ENCODE data around the gene SYNGR2. TPM values are rescaled to one million over a fixed set of nuclear protein-coding genes. Genes with fewer than 3 reads are reported as not detected.
A peak's percentile ranks its signal among the peaks of the same experiment; 100 is the strongest.

Gene SYNGR2
- total and polyA plus RNA-seq, 2 experiments from 2014 or later: 107 to 269 TPM

DNA sequence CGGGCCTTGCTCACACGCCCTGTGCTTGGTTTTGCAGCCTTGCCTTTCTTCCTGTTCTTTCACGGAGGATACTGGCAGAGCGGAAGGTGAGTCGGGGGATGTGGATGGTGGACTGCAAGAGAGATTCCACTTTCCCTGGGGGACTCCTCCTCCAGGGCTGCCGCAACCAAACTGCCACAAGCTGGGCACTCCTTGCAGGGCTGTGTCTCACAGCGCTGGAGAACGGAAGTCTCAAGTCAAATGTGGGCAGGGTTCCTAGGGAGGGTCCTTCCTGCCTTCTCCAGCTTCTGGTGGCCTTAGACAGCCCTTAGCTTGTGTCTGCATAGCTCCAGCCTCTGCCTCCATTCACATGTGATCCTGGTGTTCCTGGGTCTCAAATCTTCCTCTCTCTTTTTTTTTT is 34.3 kb downstream of the SYNGR2 start:
- TF ChIP-seq, protein P1, sequence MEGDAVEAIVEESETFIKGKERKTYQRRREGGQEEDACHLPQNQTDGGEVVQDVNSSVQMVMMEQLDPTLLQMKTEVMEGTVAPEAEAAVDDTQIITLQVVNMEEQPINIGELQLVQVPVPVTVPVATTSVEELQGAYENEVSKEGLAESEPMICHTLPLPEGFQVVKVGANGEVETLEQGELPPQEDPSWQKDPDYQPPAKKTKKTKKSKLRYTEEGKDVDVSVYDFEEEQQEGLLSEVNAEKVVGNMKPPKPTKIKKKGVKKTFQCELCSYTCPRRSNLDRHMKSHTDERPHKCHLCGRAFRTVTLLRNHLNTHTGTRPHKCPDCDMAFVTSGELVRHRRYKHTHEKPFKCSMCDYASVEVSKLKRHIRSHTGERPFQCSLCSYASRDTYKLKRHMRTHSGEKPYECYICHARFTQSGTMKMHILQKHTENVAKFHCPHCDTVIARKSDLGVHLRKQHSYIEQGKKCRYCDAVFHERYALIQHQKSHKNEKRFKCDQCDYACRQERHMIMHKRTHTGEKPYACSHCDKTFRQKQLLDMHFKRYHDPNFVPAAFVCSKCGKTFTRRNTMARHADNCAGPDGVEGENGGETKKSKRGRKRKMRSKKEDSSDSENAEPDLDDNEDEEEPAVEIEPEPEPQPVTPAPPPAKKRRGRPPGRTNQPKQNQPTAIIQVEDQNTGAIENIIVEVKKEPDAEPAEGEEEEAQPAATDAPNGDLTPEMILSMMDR (IDR thresholded peaks at IDR 0.05; ENCODE audit: low read depth, low read length): no peak
- Histone ChIP-seq H3K4me3 (no peak overlapping the region), H3K9me3 (ENCODE audit: low read depth) (no peaks in the 10 kb centered on the region), H3K36me3 (peaks cover 4% of the 10 kb centered on the region), H3K27ac (no peak overlapping the region), H3K4me1 (ENCODE audit: low read depth) (no peaks in the 10 kb centered on the region), H3K27me3 (no peaks in the 10 kb centered on the region)
- no peak for DNase-seq (ENCODE audit: low read depth in 1 of 2, low spot score in 1 of 2)

DNA sequence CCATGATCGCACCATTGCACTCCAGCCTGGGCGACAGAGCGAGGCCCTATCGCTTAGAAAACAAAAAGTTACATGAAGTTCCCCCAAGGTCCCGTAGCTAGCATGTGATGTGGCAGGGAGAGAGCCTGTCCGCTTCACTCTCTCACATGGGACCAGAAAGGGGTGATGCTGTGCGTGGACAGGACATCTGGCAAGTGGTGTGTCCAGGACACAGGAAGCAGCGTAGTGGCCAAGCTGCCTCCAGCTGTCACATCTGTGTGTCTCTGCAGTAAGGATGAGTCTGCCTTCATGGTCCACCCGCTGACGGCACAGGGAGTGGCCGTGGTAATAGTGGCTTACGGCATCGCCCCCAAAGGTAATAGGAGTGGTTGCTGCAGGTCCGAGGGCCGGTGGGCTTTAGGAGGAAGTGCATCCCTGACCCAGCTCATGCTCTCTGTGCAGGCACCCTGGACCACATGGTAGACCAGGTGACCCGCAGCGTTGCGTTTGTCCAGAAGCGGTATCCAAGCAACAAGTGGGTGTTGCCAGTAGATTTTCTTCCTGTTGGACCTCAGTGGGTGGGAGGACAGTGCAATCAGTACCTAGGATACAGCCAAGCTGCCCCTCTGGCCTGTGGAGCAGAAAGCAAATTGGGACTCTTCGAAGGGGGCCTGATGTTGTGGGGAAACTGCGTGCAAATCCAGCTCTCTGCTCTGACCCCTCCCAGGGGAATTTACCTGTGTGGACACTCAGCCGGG is 36.2 kb downstream of the SYNGR2 start:
- H3K9me3 ChIP-seq (ENCODE audit: low read depth): no peaks in the 10 kb centered on the region
- TF ChIP-seq, protein P1 (IDR thresholded peaks at IDR 0.05; ENCODE audit: low read depth, low read length): no peak
- no peaks in the 10 kb centered on the region for H3K4me1 ChIP-seq (ENCODE audit: low read depth)
- H3K36me3 ChIP-seq: no peaks in the 10 kb centered on the region
- no peak for DNase-seq (ENCODE audit: low read depth in 1 of 2, low spot score in 1 of 2)
- H3K27me3 ChIP-seq: no peaks in the 10 kb centered on the region
- no peak overlapping the region for H3K27ac ChIP-seq
- no peak overlapping the region for H3K4me3 ChIP-seq

DNA sequence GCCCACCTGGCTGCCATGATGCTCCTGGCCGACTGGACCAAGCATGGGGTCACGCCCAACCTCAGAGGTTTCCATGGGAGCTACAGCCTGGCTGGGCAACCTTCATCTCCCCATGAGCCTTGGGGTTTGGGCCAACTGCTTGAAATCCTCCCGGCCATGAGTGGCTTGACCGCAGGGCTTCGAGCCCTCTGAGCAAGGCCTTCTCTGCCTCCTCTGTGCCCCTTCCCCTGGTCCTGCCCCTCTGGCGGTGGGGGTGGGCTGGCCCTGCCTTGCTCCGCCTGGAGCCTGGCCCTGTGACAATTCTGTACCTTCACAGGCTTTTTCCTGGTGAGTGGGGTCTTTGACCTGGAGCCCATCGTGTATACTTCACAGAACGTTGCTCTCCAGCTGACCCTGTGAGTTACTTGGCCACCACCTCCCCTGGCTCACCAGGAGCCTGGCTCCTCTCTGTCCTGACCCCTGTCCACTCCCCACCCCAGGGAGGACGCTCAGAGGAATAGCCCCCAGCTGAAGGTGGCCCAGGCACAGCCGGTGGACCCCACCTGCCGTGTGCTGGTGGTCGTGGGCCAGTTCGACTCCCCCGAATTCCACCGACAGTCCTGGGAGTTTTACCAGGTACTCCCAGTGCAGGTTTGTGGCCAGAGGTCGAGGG is 36.9 kb downstream of the SYNGR2 start:
- TF ChIP-seq, protein P1 (IDR thresholded peaks at IDR 0.05; ENCODE audit: low read depth, low read length): no peak
- H3K4me1 ChIP-seq (ENCODE audit: low read depth): no peaks in the 10 kb centered on the region
- H3K27ac ChIP-seq: no peak overlapping the region
- H3K27me3 ChIP-seq: no peaks in the 10 kb centered on the region
- no peak for DNase-seq (ENCODE audit: low read depth in 1 of 2, low spot score in 1 of 2)
- no peaks in the 10 kb centered on the region for H3K9me3 ChIP-seq (ENCODE audit: low read depth)
- H3K4me3 ChIP-seq: no peak overlapping the region
- H3K36me3 ChIP-seq: no peaks in the 10 kb centered on the region

DNA sequence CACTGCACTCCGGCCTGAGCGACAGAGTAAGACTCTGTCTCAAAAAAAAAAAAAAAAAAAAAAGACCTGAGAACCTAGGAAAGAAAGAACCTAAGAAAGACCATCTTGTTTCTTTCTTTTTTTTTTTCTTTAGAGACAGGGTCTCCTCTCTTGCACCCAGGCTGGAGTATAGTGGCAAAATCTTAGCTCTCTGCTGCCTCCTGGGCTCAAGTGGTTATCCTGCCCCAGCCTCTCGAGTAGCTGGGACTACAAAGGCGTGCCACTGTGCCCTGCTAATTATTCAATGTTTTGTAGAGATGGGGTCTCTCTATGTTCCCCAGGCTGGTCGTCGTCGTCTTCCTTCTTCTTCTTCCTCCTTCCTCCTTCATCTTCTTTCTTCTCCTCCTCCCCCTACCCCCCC is 37.9 kb downstream of the SYNGR2 start:
- Histone ChIP-seq H3K4me1 (ENCODE audit: low read depth) (no peaks in the 10 kb centered on the region), H3K27ac (no peak overlapping the region), H3K36me3 (no peaks in the 10 kb centered on the region), H3K27me3 (no peaks in the 10 kb centered on the region), H3K4me3 (no peak overlapping the region), H3K9me3 (ENCODE audit: low read depth) (no peaks in the 10 kb centered on the region)
- DNase-seq (ENCODE audit: low read depth in 1 of 2, low spot score in 1 of 2): no peak
- TF ChIP-seq, protein P1 (IDR thresholded peaks at IDR 0.05; ENCODE audit: low read depth, low read length): peak; percentile 2

DNA sequence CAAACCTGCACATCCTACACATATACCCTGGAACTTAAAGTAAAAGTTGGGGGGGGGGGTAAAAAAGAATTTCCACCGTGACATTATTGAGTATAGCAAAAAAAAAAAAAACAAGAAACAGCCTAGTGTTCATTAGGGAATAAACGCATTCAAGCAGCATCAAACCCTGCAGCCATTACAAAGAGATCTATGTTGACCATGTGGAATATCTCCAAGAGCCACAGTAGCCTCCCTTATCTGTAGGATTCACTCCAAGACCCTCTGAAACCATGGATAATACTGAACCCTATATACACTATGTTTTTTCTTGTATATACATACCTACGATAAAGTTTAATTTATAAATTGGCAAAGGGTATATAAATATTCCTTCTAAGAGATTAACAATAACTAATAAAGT is 40.1 kb downstream of the SYNGR2 start:
- TF ChIP-seq, protein P1 (IDR thresholded peaks at IDR 0.05; ENCODE audit: low read depth, low read length): no peak
- Histone ChIP-seq H3K27ac (no peak overlapping the region), H3K36me3 (no peaks in the 10 kb centered on the region), H3K9me3 (ENCODE audit: low read depth) (no peaks in the 10 kb centered on the region), H3K27me3 (no peaks in the 10 kb centered on the region), H3K4me1 (ENCODE audit: low read depth) (no peaks in the 10 kb centered on the region), H3K4me3 (no peak overlapping the region)
- no peak for DNase-seq (ENCODE audit: low read depth in 1 of 2, low spot score in 1 of 2)

Measured in cardiac muscle cell (in vitro differentiated cells and primary cell).